Common myeloid progenitor, CD34-positive (primary cell): ENCODE data around the gene MAPRE3.

Source experiments
- CTCF ChIA-PET: fragments of 350-600 bp; sonication (Branson Sonifier 250); formaldehyde crosslinking; loops from one replicate; lab custom pipeline; 2021; ENCODE audit warnings: antibody characterized with exemption; lab: Charles Lee
- POLR2A ChIA-PET: fragments of 350-600 bp; sonication (Branson Sonifier 250); formaldehyde crosslinking; loops from one replicate; lab custom pipeline; 2021; ENCODE audit warnings: antibody characterized with exemption; lab: Charles Lee
- DNase-seq, 3 donors: peaks; one replicate each; pipeline versions ENCODE4 v3.0.0 to v3.0.0-alpha.2; 2013
- H3K27ac ChIP-seq, 2 experiments: 1 replicate in 1 of 2; 2 replicates in 1 of 2; pipeline ENCODE4 v1.7.0; 2013; ENCODE audit warnings: inconsistent platforms in 2 of 2, low read length in 2 of 2, mild to moderate bottlenecking in 2 of 2, low read depth in 1 of 2, moderate library complexity in 1 of 2; ENCODE audit not compliant: severe bottlenecking in 2 of 2, insufficient read depth in 1 of 2, poor library complexity in 1 of 2
- H3K27me3 ChIP-seq, 5 experiments: replicated peaks in 2 of 5; 1 replicate in 3 of 5; 2 replicates in 2 of 5; pipeline versions ENCODE4 v1.6.1 to v1.7.0; 2013; ENCODE audit warnings: low read length in 4 of 5, mild to moderate bottlenecking in 2 of 5, moderate library complexity in 2 of 5, inconsistent platforms in 1 of 5; ENCODE audit not compliant: insufficient read depth in 5 of 5, control insufficient read depth in 4 of 5
- H3K36me3 ChIP-seq, 4 experiments: 1 replicate in 2 of 4; 2 replicates in 2 of 4; pipeline versions ENCODE4 v1.6.1 to v1.7.0; 2013; ENCODE audit warnings: low read length in 3 of 4, control low read depth in 1 of 4, mild to moderate bottlenecking in 1 of 4; ENCODE audit not compliant: control insufficient read depth in 4 of 4, insufficient read depth in 4 of 4
- H3K4me1 ChIP-seq, 4 experiments: 1 replicate in 3 of 4; 2 replicates in 1 of 4; pipeline versions ENCODE4 v1.6.1 to v1.7.1; 2013; ENCODE audit warnings: low read length in 3 of 4, mild to moderate bottlenecking in 3 of 4, control low read depth in 1 of 4, inconsistent platforms in 1 of 4, moderate library complexity in 1 of 4; ENCODE audit not compliant: control insufficient read depth in 4 of 4, insufficient read depth in 4 of 4; ENCODE audit errors: control extremely low read depth in 1 of 4
- H3K4me3 ChIP-seq, 7 experiments: 1 replicate in 4 of 7; 2 replicates in 3 of 7; pipeline versions ENCODE4 v1.5.1 to v1.7.0; 2013; ENCODE audit warnings: mild to moderate bottlenecking in 7 of 7, low read length in 6 of 7, moderate library complexity in 6 of 7, inconsistent platforms in 2 of 7, low read depth in 2 of 7, control low read depth in 1 of 7; ENCODE audit not compliant: insufficient read depth in 4 of 7, control insufficient read depth in 1 of 7; ENCODE audit errors: extremely low read depth in 1 of 7
- H3K9me3 ChIP-seq, 5 experiments: 1 replicate in 4 of 5; 2 replicates in 1 of 5; pipeline versions ENCODE4 v1.6.1 to v1.7.1; 2013; ENCODE audit warnings: low read length in 4 of 5, mild to moderate bottlenecking in 2 of 5, inconsistent platforms in 1 of 5, low read depth in 1 of 5, moderate library complexity in 1 of 5; ENCODE audit not compliant: control insufficient read depth in 4 of 5, insufficient read depth in 2 of 5; ENCODE audit errors: control extremely low read depth in 1 of 5
- WGBS: methylation state at CpG from one replicate; pipeline ENCODE4 v1.1.5; 2013; ENCODE audit not compliant: insufficient coverage; 5-methylcytosine and 5-hydroxymethylcytosine counted together

MAPRE3 gene

GRCh38 chr2:27050281-27050995 is 80.0 kb downstream of the MAPRE3 start:
- Histone ChIP-seq H3K27ac (peak overlapping the region; percentile 43 to 86), H3K36me3 (peaks cover 0 to 22% (median 21%) of the 10 kb centered on the region in 4 experiments), H3K9me3 (no peaks in the 10 kb centered on the region), H3K27me3 (no peaks in the 10 kb centered on the region), H3K4me3 (peak overlapping the region; percentile 82 to 98 (median 93)), H3K4me1 (peaks cover 2 to 24% (median 21%) of the 10 kb centered on the region in 4 experiments)
- WGBS, result under 1% methylated on average over 41 of the region's 48 CpGs
- ChIA-PET POLR2A (interaction anchor here (0.7 to 2.4 kb wide), 6 partner anchors 18 to 68 kb away, joined by 3 to 16 read pairs (median 6); partner anchors contain the start of genes OST4 and TMEM214), CTCF (interaction anchor here (0.8 to 19.5 kb wide), 7 partner anchors 9 to 107 kb away, joined by 3 to 381 read pairs (median 8); partner anchors contain the start of genes EMILIN1, KHK, OST4 and TMEM214)
- peak; percentile 92 to 98 (median 97) for DNase-seq

GRCh38 chr2:27050996-27051901 is 80.8 kb downstream of the MAPRE3 start, which contains the start of gene AGBL5:
Gene AGBL5 (plus strand): TSS chr2:27051668. CDS start chr2:27052959, 1,291 bp downstream.
- DNase-seq, result peak; percentile 95 to 97 (median 96)
- Histone ChIP-seq H3K4me1 (peaks cover 2 to 24% (median 21%) of the 10 kb centered on the region in 4 experiments), H3K4me3 (peak within 1 kb of the TSS; percentile 82 to 98 (median 93)), H3K27me3 (no peaks in the 10 kb centered on the region), H3K9me3 (no peaks in the 10 kb centered on the region), H3K27ac (peak within 1 kb of the TSS; percentile 43 to 86), H3K36me3 (peaks cover 0 to 30% (median 28%) of the 10 kb centered on the region in 4 experiments)
- WGBS, result under 1% methylated on average over 39 of the region's 67 CpGs
- POLR2A ChIA-PET, result interaction anchor here (1.0 to 2.4 kb wide), 6 partner anchors 18 to 34 kb away, joined by 3 to 16 read pairs (median 6); partner anchors contain the start of genes OST4 and TMEM214
- CTCF ChIA-PET, result interaction anchor here (0.8 to 19.5 kb wide), 8 partner anchors 8 to 108 kb away, joined by 3 to 381 read pairs (median 7); partner anchors contain the start of genes EMILIN1, KHK, OST4 and TMEM214

- POLR2A ChIA-PET, result interaction anchor here (1.0 to 2.4 kb wide), 3 partner anchors 19 to 29 kb away, joined by 4 to 16 read pairs (median 5); partner anchors contain the start of gene OST4
- Histone ChIP-seq H3K4me1 (peaks cover 2 to 24% (median 21%) of the 10 kb centered on the region in 4 experiments), H3K4me3 (peak overlapping the region; percentile 78 to 98 (median 93)), H3K36me3 (peaks cover 0 to 38% (median 34%) of the 10 kb centered on the region in 4 experiments), H3K9me3 (no peaks in the 10 kb centered on the region), H3K27ac (peak overlapping the region; percentile 37 to 86), H3K27me3 (no peaks in the 10 kb centered on the region)
- WGBS, result 7% methylated on average over 20 of the region's 24 CpGs
- CTCF ChIA-PET, result interaction anchor here (1.3 to 19.5 kb wide), 6 partner anchors 7 to 90 kb away, joined by 5 to 381 read pairs (median 8); partner anchors contain the start of genes EMILIN1, KHK, OST4 and TMEM214
- peak in 1 of 3 donors; percentile 21 for DNase-seq
Measured at GRCh38 chr2:27051902-27052645, 81.6 kb downstream of the MAPRE3 start.

DNA sequence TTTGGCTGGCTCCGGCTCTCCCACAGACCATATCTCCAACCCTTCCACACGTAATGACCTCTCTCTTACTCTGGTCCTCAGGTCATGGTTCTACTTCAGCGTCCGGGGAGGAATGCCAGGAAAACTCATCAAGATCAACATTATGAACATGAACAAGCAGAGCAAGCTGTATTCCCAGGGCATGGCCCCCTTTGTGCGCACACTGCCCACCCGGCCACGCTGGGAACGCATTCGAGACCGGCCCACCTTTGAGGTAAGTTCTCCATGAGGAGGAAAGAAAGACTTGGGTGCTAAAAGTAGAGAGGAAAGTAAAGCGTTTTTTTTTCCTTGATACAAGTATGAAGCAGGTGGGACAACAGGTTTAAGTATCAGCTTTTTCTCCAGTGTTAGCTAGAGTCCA is 82.9 kb downstream of the MAPRE3 start:
- WGBS, result 93% methylated on average over 11 of the region's 11 CpGs
- POLR2A ChIA-PET, result interaction anchor here (1.3 kb wide), 1 partner anchor 18 kb away, joined by 5 read pairs; the partner anchor contains the start of gene OST4
- H3K4me1 ChIP-seq, result peaks cover 2 to 24% (median 21%) of the 10 kb centered on the region in 4 experiments

DNA sequence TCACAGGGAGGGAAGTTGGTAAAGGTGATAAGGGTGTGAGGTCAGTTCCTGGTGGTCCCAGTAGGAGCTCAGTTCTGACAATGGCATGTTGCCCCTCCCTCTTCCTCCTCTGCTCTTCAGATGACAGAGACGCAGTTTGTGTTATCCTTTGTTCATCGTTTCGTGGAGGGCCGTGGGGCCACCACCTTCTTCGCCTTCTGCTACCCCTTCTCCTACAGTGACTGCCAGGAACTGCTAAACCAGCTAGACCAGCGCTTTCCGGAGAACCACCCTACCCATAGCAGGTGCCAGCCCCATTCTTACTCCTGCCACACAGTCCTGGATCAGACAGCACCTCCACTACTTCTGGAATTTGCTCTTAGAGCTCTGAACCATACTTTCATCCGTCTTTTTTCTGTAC is 83.3 kb downstream of the MAPRE3 start:
- ChIA-PET POLR2A (no interaction called here), CTCF (interaction anchor here (0.6 to 19.5 kb wide), 3 partner anchors 22 to 83 kb away, joined by 3 to 381 read pairs (median 3); partner anchors contain the start of genes EMILIN1, KHK and OST4)
- Histone ChIP-seq H3K27ac (no peak overlapping the region), H3K27me3 (no peaks in the 10 kb centered on the region), H3K36me3 (peaks cover 2 to 52% (median 43%) of the 10 kb centered on the region in 4 experiments), H3K9me3 (no peaks in the 10 kb centered on the region), H3K4me3 (no peak overlapping the region), H3K4me1 (peaks cover 2 to 24% (median 21%) of the 10 kb centered on the region in 4 experiments)
- no peak for DNase-seq
- 98% methylated on average over 8 of the region's 8 CpGs for WGBS

More for the DNA sequence above, 82.9 kb downstream of the MAPRE3 start:
- H3K36me3 ChIP-seq, result peaks cover 1 to 49% (median 40%) of the 10 kb centered on the region in 4 experiments
- CTCF ChIA-PET, result interaction anchor here (0.6 to 19.5 kb wide), 2 partner anchors 23 to 82 kb away, joined by 3 to 381 read pairs; partner anchors contain the start of genes EMILIN1, KHK and OST4
- H3K27me3 ChIP-seq, result no peaks in the 10 kb centered on the region
- DNase-seq, result no peak
- H3K27ac ChIP-seq, result no peak overlapping the region
- H3K4me3 ChIP-seq, result no peak overlapping the region
- H3K9me3 ChIP-seq, result no peaks in the 10 kb centered on the region
